NAMALWA (cell line): ENCODE data around the gene WNT5A.
A peak's percentile ranks its signal among the peaks of the same experiment; 100 is the strongest.

Experiments used
- DNase-seq: peaks from one replicate; pipeline ENCODE4 v3.0.0-alpha.2; 2015; ENCODE audit warnings: low spot score

The WNT5A gene

DNA sequence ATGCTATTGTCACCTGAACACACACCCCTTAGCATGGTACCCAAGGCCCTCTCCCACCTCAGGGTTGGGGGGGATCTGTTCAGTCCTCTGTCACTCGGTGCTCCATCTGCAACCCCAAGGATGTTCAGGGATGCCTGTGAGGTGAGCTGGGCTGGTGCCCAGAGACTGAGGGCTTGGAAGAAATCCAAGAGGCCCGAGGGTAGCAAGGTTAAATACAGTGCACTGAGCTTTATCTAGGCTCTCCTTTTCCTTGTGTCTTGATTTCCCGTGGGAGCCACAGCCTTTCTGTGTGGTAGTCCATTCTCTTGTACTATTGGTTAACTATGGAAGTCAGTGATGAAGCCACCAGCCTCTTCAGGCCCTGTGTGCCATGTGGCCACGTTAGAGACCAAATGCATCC lies 18.7 kb upstream of the WNT5A start:
- no peak for DNase-seq

DNA sequence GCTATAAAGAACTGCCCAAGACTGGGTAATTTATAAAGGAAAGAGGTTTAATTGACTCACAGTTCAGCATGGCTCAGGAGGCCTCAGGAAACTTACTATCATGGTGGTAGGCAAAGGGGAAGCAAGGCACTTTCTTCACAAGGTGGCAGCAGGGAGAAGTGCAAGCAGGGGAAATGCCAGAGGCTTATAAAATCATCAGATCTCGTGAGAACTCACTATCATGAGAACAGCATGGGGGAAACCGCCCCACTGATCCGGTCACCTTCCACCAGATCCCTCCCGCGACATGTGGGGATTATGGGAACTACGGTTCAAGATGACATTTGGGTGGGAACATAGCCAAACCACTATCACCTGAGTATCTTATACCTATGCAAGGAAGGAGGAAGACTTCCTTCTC lies 18.0 kb upstream of the WNT5A start:
- DNase-seq: peak; percentile 44

DNA sequence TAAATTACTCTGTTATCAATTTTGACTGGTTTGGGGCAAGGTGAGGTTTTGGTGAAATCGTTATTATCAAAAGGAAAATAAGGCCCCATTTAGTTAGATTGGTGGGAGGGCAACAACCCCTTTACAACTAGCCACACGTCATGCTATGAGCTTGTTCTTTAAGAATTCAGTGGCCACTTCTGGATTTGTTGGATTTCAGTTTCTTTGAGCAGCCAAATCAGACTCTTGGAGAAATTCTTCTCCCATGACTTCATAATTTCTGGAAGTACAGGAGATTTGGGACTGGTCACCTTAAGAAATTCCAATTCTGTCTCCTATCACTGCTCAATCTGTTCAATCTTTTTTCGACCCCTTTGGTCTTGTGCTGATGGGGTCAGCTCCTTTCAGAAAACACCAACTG lies 14.8 kb upstream of the WNT5A start:
- DNase-seq: no peak

- DNase-seq: no peak
These were observed 13.6 kb upstream of the WNT5A start for GRCh38 chr3:55500555-55501330.

DNA sequence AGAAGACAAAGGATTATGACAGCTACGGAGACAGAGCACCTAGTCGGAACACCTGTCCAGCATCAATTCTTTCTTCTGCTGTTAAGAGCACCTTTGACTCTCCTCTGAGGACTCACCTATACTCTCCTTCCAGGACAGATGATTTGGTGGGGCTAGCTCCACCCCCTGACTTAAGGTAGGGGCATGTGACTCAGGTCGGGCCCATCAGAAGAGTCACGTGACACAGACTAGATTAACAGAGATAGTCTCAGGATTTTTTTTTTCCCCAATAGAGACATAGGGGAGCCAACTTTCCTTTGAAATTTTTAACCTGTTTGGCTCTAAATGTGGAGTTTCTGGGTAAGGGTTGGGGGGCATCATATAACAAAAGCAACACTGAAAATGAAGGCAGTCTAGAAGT lies 11.4 kb upstream of the WNT5A start:
- DNase-seq: no peak

GRCh38 chr3:55497250-55497649 lies 10.1 kb upstream of the WNT5A start:
- no peak for DNase-seq

DNA sequence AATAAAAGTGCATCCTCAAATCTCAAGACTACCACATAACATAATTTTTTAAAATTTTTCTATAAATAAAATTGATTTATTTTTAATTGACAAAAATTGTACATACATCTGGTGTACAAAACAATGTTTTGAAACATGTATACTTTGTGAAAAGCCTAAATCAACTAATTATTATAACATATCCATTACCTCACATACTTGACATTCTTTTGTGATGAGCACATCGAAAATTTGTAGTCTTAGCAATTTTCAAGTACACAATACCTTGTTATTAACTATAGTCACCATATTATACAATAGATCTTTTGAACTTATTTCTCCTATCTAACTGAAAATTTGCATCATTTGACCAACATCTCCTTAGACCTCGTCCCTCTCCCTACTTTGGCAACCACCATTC lies 7.9 kb upstream of the WNT5A start:
- no peak for DNase-seq

DNA sequence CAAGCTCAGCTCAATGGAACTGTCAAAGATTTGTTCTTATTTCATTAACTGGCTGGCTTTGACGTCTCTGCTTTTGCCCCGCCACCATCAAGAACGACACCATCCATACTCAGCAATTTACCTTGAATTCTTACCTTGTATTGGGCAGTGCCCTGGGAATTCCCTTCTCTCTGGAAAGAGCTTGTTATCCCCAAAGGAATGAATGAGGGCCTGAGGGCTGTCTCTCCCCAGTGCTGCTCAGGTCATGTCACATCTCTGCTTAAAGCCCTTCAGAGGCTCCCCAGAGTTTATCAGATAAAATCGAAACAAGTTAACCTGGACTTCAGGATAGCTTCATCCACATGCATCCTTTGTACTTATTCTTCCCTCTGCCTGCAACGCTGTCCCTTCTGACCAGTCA lies 5.9 kb upstream of the WNT5A start:
- no peak for DNase-seq

- no peak for DNase-seq
These were observed 4.2 kb upstream of the WNT5A start for GRCh38 chr3:55491296-55491816.

DNA sequence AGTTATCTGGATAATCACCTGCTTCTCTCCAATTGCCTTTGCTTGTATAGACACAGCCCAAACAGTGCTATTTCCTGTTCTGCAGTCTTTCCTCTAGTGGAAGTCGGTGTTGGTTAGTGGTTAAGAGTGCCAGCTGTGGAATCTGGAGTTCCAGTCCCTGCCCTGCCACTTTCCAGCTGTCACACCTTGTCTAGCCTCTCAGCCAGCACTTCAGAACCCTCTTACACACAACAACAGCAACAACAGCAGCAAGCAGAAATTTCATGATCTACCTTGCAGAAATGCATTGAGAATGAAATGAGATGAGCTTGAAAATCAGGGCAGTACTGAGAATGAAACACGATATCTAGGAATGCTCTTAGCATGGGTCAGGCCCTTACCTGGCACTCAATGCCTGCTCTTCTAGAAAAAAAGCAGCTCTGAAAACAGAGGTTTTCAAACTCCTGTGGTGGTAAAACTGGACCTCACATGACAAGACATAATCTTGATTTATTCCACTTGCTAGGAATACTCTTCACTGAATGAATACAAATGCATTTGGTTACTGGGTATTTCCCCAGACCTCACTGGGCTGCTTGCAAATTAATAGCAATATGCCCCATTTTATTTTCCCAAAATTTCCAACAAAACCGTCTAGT lies 3.3 kb upstream of the WNT5A start:
- DNase-seq: no peak

GRCh38 chr3:55489798-55490132 lies 2.7 kb upstream of the WNT5A start:
- no peak for DNase-seq

DNA sequence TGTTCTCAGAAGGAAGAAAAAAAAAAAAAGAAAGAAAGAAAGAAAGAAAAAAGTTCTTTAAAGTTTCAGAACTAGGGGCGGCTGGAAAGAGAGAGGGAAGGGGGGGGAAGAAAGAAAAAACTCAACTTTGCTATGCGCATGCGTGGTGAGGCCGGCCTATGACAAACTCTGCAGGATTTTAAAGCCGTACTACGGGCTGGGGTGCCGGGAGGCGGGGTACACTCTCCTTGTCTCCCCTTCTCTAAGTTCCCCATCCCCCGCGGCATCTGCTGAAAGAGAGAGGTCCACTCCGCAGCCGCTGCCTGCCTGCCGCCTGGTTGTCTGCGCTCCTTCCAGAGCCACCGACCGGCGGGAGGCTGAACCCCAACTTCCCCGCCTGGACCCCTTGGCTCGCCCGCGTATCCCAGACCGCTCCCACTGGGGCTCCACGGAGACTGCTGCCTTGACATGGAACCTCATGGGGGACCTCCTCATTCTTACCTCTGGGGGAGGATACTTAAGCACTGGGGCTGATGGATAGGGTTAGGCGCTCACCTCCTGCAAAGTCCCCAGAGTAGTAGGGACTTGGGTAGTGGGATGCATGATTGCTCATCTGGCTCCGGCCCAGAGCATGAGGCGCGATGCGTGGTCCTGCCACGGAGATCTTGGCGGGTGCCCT lies 1.4 kb upstream of the WNT5A start:
- DNase-seq: peak; percentile 64

DNA sequence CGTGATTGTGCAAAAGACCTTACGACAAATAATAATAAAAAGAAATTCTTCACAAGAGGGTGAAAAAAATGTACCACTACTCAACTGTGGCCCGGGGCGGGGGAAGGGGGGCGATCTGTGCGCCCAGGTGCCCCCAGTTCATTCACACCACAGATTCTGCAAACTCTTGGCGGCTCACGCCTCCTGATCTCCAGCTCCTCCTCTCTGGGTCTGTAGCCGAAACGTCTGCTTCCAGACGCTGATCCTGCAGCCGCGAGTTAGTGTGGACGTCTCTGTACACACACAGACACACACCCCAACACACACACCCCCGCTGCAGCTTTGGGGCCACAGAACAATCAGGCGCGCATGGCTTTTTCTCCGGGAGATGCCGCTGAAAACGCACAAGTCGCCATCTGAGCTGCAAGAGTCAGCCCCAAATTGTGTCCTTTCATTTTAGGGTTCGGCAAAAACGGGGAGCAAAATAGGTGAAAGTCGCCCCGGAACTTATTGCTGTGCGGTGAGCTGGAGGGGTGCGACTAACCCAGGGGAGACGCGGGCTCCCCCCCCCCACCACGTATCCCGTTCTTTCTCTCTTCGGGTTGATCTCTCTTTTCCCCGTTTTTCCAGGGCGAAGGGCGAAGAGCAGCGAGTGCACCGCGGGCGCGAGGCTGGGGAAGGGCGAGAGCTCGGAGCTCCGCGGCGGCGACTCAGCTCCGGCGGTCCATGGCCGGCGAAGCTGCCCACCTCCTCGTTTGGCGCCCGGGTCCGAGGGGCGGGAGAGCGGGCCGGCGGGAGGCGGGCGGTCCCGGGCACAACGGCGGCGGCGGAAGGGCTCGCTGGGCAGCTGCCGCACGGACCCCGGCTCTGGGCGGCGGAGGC lies 505 bp upstream of the WNT5A start:
- DNase-seq: peak; percentile 30

DNA sequence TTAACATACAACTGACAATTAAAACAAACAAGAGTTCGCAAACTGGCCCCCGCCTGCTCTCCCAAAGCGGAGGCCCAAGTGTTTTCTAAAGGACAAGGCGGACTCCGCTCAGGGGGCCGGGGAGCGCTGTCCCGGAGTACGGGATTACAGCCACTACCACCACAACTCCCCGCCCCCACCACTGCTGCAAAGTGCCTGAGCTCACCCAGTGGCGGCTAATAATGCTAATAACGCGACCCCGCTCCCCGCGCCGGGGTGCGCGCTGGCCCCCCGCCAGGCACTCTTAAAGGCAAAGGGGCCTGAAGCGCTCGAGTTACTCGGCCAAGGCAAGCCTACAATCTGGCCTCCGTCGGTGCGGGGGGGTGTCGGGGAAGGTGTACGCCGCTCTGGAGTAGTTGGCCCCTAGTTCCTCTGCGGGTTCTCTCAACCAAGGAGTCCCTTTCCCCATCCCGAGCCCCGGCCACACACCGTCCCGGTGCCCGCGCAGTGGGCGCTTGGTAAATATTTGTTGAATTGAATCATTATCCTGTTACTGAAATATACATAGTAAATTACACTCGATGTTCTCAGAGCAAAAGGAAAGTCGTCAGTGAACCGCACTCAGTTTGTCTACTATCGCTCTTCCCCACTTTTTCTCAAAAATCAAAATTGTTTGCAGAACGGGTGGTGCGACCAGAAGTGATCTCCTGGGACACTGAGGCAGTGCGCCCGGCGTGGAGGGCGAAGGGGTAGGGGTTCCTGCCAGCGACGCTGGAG lies 827 bp downstream of the WNT5A start:
- DNase-seq: peak; percentile 44

GRCh38 chr3:55484801-55485791 lies 2.0 kb downstream of the WNT5A start:
- peak; percentile 75 for DNase-seq

GRCh38 chr3:55484191-55484689 lies 2.9 kb downstream of the WNT5A start:
- no peak for DNase-seq

DNA sequence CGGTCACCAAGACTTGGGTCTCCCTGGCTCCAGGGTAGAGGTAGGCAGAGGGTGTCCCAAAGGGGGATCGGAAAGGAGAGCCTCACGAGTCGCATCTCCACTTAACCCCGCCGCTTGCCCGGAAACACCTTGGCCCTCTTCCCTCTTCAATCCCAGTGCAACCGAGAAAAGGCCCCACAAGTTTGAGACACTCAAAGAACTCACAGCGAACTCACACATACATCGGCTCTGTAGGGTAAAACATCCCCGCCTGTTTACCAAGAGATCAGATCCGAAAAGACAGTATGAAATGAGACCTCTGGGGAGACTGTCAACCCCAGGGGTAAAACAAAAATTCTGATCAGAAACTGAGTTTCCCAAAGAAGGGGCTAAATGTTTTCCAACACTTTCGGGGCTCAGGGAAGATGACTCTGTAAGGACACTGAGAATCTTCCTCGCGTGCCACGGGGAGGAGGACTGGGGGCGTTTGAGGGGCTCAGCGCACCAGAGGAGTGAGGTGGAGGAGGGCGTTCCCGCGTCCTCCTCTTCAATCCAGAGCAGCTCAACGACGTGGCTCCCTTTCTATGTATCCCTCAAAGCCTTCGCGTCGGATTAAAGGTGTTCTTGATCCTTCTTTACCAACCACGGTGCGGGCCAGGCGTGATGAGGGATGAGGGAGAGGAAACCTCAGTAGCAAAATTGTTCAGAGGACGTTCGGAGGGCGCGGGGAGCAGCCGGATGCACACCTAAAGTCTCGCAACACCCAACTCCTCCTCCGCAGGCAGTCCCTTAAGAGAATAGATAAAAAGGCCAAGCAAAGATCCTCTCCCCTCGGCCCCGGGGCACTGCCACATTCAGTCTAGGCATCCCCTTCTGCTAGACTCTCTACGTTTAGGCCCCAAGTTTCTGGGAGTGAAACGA lies 3.7 kb downstream of the WNT5A start:
- no peak for DNase-seq

GRCh38 chr3:55482496-55483195 lies 4.5 kb downstream of the WNT5A start:
- no peak for DNase-seq
